GM21528 (cell line): ENCODE results near the gene SRCAP.
A peak's percentile ranks its signal among the peaks of the same experiment; 100 is the strongest.

ENCODE experiments used
- ATAC-seq: cut with Tn5 transposase; IDR thresholded peaks from one replicate; pipeline ENCODE4 v1.9.1; 2021; ENCODE audit warnings: mild to moderate bottlenecking, moderate library complexity; ENCODE audit not compliant: unreplicated experiment, low FRiP score

The SRCAP gene

DNA sequence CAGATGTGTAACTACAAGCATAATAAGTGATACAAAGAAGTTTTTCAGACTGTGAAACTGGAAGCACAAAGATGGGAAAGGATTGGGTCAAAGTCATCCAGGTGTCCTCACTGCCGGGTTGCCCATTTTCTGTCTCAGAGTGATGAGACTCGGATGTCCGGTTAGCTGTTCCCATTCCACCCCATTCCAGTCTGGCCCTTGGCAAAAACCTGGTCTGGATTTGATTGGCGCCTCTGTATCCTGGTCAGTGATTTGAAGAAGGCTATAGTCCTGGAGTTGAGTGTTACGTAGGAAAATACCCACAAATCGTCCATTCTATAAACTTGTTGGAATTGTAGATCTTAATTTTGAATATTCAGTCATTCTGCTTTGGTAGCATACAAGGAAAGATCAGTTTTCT, 29.4 kb downstream of the SRCAP start:
- ATAC-seq: no peak

GRCh38 chr16:30728899-30729672, 30.1 kb downstream of the SRCAP start:
- ATAC-seq: no peak

- ATAC-seq: no peak
Observed at GRCh38 chr16:30731411-30731810, 32.4 kb downstream of the SRCAP start.

- no peak for ATAC-seq
Observed at GRCh38 chr16:30736995-30737793, 38.2 kb downstream of the SRCAP start.

DNA sequence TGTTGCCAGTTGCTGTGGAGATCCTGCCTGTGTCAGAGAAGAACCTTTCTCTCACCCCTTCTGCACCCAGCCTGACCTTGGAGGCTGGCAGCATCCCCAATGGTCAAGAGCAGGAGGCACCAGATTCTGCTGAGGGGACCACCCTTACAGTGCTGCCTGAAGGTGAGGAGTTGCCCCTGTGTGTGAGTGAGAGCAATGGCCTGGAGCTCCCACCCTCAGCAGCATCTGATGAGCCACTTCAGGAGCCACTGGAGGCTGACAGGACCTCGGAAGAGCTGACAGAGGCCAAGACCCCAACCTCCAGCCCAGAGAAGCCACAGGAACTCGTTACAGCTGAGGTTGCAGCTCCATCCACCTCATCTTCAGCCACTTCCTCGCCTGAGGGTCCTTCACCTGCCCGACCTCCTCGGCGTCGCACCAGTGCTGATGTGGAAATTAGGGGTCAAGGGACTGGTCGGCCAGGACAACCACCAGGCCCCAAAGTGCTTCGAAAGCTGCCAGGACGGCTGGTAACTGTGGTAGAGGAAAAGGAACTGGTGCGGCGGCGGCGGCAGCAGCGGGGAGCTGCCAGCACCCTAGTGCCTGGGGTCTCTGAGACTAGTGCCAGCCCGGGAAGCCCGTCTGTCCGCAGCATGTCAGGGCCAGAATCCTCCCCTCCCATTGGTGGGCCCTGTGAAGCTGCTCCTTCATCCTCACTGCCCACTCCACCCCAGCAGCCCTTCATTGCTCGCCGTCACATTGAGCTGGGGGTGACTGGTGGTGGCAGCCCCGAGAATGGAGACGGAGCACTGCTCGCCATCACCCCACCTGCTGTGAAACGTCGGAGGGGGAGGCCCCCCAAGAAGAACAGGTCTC, 39.0 kb downstream of the SRCAP start:
- no peak for ATAC-seq

DNA sequence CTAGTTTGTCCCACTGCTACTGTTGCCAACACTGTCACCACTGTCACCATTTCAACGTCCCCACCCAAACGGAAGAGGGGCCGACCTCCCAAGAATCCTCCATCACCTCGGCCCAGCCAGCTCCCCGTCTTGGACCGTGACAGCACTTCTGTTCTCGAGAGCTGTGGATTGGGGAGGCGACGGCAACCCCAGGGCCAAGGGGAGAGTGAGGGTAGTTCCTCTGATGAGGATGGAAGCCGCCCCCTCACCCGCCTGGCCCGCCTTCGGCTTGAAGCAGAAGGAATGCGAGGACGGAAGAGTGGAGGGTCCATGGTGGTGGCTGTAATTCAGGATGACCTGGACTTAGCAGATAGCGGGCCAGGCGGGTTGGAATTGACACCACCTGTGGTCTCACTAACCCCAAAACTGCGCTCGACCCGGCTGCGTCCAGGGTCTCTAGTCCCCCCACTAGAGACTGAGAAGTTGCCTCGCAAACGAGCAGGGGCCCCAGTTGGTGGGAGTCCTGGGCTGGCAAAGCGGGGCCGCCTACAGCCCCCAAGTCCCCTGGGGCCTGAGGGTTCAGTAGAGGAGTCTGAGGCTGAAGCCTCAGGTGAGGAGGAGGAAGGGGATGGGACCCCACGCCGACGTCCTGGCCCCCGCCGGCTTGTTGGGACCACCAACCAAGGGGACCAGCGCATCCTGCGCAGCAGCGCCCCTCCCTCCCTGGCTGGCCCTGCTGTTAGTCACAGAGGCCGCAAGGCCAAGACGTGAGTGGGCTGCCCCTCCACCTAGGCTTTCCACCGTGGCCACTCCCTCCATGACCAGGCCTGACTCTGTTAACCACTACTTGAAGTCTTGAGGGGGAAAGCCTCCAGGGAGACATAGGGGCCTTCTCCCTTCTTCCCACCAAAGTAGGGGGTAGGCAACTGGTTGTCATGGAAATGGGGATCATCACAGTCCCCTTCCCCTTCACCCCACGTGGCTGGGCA, 40.3 kb downstream of the SRCAP start:
- ATAC-seq: no peak

- no peak for ATAC-seq
Observed at GRCh38 chr16:30740364-30741251, 41.6 kb downstream of the SRCAP start.

- ATAC-seq: no peak
Observed at GRCh38 chr16:30741461-30741914, 42.5 kb downstream of the SRCAP start.

DNA sequence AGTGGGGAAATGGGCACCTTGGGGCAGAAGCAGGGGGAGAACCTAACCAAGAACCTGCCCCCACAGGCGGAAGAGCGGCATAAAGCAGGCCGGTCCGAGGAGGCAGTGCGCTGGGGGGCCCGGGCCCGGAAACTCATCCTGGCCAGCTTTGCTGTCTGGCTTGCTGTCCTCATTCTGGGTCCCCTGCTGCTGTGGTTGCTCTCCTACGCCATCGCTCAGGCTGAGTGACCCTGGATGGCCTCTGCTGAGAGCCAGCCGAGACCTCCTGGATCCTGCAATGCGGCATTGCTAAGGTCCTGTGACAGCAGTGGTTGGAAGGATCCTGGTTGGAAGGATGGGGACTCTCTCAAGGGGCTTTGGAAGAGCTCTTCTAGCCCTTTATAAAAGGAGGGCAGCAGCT, 44.7 kb downstream of the SRCAP start:
- no peak for ATAC-seq

DNA sequence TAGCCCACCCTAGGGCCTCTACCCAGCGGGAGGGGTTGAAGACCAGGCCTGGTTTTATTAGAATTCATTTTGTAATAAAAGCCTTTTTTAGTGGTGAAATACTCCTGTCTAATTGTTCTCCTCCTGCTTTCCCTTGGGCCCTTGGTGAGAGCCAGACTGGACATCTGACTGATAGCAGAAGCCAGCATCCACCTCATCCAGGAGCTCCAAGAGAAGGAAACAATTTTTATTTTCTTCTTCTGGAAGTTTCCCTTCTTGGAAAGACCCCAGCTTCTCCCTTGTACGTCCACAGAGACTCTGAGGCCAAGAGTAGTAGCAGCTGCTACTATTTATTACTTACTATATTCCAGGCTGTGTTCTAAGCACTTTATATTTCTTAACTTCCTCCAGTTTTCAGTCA, 45.2 kb downstream of the SRCAP start:
- ATAC-seq: no peak

GRCh38 chr16:30745082-30745481, 46.1 kb downstream of the SRCAP start:
- no peak for ATAC-seq

- no peak for ATAC-seq
Observed at GRCh38 chr16:30746638-30747175, 47.7 kb downstream of the SRCAP start.

DNA sequence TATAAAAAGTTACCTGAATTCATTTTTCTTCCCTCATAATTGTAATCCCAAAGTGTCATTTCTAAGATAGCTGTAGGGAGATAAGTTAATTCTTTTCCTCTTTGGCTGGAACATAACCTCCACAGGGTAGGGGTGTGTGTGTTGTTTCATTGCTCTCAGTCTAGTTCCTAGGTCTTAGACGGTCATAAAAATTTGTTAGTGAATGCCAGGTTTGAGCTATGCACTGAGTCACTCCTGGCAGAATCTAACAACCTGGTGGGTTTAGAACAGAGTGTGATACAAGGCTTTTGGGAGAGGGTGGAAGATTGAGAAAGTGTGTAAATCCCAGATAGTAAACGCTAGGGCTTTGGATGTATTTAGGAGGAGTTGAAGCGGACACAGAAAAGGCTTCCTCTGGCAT, 48.4 kb downstream of the SRCAP start:
- ATAC-seq: no peak

- peak; percentile 89 for ATAC-seq
Observed at GRCh38 chr16:30747799-30748633, 49.0 kb downstream of the SRCAP start, which contains the start of gene PHKG2. PHKG2 (plus strand) TSS chr16:30748425; CDS start chr16:30748821, 396 bp downstream.

GRCh38 chr16:30748634-30749445, 49.9 kb downstream of the SRCAP start:
- no peak for ATAC-seq

DNA sequence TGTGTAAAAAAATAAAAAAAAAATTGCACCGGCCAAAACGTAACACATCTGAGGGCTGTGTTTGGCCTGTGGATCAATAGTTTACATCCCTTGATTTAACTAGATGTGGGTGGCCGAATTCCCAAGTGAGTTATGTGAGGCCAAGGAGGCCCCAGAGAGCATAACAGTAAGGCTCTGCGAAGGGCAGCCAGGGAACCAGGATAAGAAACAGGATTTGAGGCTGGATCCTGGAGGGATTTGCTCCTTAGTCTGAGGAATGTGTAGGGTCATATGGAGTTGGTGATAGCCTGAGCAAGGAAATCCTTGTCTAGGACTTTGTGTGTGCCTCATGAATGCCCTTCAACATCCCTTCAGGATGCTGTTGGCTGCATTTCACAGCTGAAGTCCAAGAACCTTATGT, 51.2 kb downstream of the SRCAP start:
- no peak for ATAC-seq
